Stimulated activated naive B cell treated with anti-CD40 and anti-IgM and Interleukin-4, amounts not matched to agents 10 μg/mL and 1 μg/mL and 100 μg/mL, for 72 hours (primary cell): Measurements from ENCODE around the gene FAM229B.
A peak's percentile ranks its signal among the peaks of the same experiment; 100 is the strongest.
"Not testable (repeated sequence)": the region's sequence is repeated elsewhere in the genome, so short reads cannot be mapped to it uniquely, and the experiment has no call there.

Experiments used
- ATAC-seq, 2 donors: fragments of 150-1000 bp; cut with Tn5 transposase; replicated peaks; 2 replicates each; pipeline ENCODE4 v1.10.0; 2021; ENCODE audit warnings: moderate library complexity in 1 of 2
- DNase-seq: peaks from one replicate; pipeline ENCODE4 v3.0.0; 2021
- H3K27ac Mint-ChIP-seq: one replicate; pipeline ENCODE4 v1.8.0; 2022; ENCODE audit warnings: mild to moderate bottlenecking, mixed read lengths
- H3K27me3 Mint-ChIP-seq, 2 donors: one replicate each; pipeline ENCODE4 v1.8.0; 2022; ENCODE audit warnings: mixed read lengths in 2 of 2
- H3K36me3 Mint-ChIP-seq, 2 donors: one replicate each; pipeline ENCODE4 v1.8.0; 2022; ENCODE audit warnings: mixed read lengths in 2 of 2, mild to moderate bottlenecking in 1 of 2
- H3K4me1 Mint-ChIP-seq, 2 donors: one replicate each; pipeline ENCODE4 v1.8.0; 2022; ENCODE audit warnings: mixed read lengths in 2 of 2, mild to moderate bottlenecking in 1 of 2
- H3K4me3 Mint-ChIP-seq, 2 donors: one replicate each; pipeline ENCODE4 v1.8.0; 2022; ENCODE audit warnings: mild to moderate bottlenecking in 2 of 2, mixed read lengths in 2 of 2, moderate library complexity in 1 of 2
- H3K9me3 Mint-ChIP-seq, 2 donors: one replicate each; pipeline ENCODE4 v1.8.0; 2022; ENCODE audit warnings: mixed read lengths in 2 of 2, mild to moderate bottlenecking in 1 of 2

Gene FAM229B

DNA sequence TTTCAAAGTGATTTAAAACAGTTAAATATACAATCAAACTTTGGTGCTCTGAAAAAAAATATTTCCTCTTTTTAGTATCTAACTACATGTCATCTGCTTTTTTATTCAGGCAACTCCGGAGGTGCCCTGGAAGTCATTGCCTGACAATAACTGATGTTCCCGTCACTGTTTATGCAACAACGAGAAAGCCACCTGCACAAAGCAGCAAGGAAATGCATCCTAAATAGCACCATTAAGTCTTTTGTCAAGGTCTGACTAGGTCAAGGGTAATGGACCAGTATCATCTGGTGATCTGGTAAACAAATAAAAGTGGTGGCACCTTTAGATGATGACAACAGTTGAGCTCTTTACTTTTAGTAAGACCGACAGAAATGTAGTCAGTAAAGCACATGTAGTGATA lies 13.2 kb downstream of the FAM229B start:
- Mint-ChIP-seq H3K4me1 (no peaks in the 10 kb centered on the region), H3K36me3 (peaks cover 0 to 3% of the 10 kb centered on the region in 2 donors), H3K27ac (no peak overlapping the region), H3K27me3 (no peaks in the 10 kb centered on the region), H3K4me3 (no peak overlapping the region), H3K9me3 (peaks cover 3 to 5% of the 10 kb centered on the region in 2 donors)
- no peak for DNase-seq
- ATAC-seq, result no peak

DNA sequence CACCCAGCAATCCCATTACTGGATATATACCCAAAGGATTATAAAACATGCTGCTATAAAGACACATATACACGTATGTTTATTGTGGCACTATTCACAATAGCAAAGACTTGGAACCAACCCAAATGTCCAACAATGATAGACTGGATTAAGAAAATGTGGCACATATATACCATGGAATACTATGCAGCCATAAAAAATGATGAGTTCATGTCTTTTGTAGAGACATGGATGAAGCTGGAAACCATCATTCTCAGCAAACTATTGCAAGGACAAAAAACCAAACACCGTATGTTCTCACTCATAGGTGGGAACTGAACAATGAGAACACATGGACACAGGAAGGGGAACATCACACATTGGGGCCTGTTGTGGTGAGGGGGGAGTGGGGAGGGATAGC lies 18.6 kb downstream of the FAM229B start:
- H3K4me3 Mint-ChIP-seq, H3K9me3 Mint-ChIP-seq, ATAC-seq, H3K36me3 Mint-ChIP-seq, H3K4me1 Mint-ChIP-seq, DNase-seq, H3K27me3 Mint-ChIP-seq, H3K27ac Mint-ChIP-seq: not testable (repeated sequence)

DNA sequence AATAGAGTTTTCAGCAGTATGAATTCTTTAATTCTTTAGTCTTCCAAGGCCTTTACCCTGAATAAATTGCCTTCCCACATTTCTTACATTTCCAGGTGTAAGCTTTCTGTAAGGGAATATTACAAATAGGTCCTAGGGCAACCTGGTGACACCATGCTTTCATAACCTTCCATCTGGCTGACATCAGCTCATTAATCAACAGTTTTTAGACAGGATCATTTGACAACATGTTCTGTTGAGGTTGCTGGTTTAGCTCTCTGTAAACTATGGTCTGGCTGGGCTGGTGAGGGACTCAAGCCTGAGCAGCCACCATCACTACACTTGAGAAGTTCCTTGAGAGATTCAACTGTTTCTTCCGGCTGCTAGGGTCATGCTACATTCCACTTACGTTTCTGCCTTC lies 19.2 kb downstream of the FAM229B start:
- no peak for DNase-seq
- ATAC-seq, result no peak
- Mint-ChIP-seq H3K36me3 (peaks cover 0 to 3% of the 10 kb centered on the region in 2 donors), H3K9me3 (peaks cover 5% of the 10 kb centered on the region in 2 donors), H3K27me3 (peaks cover 0 to 7% of the 10 kb centered on the region in 2 donors), H3K27ac (no peak overlapping the region), H3K4me1 (no peaks in the 10 kb centered on the region), H3K4me3 (no peak overlapping the region)

DNA sequence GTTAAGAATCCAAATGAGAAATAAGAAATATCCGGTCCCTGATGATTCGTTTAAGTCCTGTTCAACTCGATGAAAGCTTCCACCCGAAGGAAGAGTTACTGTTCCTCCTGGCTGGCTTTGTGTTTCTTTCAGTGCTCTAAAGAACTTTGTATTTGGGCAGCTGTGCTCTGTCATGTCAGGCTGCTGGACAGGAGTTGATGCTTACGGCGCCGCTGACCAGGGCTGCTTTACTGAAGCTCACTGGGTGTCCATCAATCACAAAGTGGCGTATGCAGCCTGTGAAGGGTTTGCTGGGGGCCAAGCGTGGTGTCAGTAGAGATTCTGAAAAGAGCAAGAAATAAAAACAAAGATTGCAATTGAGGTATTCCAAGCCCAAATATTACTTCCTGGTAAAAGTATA lies 21.9 kb downstream of the FAM229B start:
- Mint-ChIP-seq H3K27me3 (peaks cover 0 to 7% of the 10 kb centered on the region in 2 donors), H3K36me3 (no peaks in the 10 kb centered on the region), H3K27ac (no peak overlapping the region), H3K4me1 (no peaks in the 10 kb centered on the region), H3K4me3 (no peak overlapping the region), H3K9me3 (peaks cover 5% of the 10 kb centered on the region in 2 donors)
- DNase-seq (no peak), ATAC-seq (no peak)

DNA sequence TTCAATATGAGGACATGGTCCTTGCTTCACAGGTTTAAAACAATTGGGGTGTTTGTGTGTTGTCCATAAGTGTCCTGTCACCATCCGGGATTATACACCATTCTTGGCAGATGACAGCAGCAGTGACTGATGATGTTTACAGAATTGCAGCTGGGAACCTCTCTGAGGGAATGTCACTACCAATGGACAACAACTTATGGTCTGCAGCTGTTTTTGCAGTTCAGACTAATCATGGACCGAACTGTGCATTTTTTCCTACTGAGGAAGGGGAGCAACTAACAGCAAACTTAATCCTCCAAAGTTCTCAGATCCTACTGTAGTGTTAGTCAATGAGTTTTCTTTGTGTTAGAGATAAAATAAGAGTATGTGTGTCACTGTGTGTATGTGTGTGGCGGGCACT lies 26.0 kb downstream of the FAM229B start:
- peaks cover 6 to 14% of the 10 kb centered on the region in 2 donors for H3K4me1 Mint-ChIP-seq
- no peak overlapping the region for H3K4me3 Mint-ChIP-seq
- no peaks in the 10 kb centered on the region for H3K9me3 Mint-ChIP-seq
- no peak overlapping the region for H3K27ac Mint-ChIP-seq
- no peak for ATAC-seq
- H3K36me3 Mint-ChIP-seq, result no peaks in the 10 kb centered on the region
- peaks cover 0 to 4% of the 10 kb centered on the region in 2 donors for H3K27me3 Mint-ChIP-seq
- no peak for DNase-seq

DNA sequence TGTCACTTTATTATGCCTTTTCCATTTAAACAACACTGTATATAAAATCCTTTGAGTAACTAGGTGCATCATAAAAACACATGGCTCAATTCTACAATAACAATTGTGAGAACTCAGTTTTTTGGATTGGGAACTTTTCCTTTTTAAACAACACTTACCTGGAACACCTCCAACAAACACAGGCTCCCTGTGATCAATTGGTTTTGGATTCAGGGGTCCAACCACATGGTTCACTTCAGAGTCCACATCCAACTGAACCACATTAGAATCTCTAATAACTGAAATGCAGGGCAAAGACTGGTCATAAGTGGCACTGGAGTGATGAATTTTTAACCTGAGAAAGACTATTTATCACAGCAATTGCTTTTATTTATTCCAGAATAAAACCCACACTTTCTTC lies 26.5 kb downstream of the FAM229B start:
- no peaks in the 10 kb centered on the region for H3K9me3 Mint-ChIP-seq
- ATAC-seq (no peak), DNase-seq (no peak)
- peaks cover 0 to 4% of the 10 kb centered on the region in 2 donors for H3K27me3 Mint-ChIP-seq
- H3K27ac Mint-ChIP-seq, result no peak overlapping the region
- H3K4me3 Mint-ChIP-seq, result no peak overlapping the region
- no peaks in the 10 kb centered on the region for H3K36me3 Mint-ChIP-seq
- peaks cover 6 to 16% of the 10 kb centered on the region in 2 donors for H3K4me1 Mint-ChIP-seq

DNA sequence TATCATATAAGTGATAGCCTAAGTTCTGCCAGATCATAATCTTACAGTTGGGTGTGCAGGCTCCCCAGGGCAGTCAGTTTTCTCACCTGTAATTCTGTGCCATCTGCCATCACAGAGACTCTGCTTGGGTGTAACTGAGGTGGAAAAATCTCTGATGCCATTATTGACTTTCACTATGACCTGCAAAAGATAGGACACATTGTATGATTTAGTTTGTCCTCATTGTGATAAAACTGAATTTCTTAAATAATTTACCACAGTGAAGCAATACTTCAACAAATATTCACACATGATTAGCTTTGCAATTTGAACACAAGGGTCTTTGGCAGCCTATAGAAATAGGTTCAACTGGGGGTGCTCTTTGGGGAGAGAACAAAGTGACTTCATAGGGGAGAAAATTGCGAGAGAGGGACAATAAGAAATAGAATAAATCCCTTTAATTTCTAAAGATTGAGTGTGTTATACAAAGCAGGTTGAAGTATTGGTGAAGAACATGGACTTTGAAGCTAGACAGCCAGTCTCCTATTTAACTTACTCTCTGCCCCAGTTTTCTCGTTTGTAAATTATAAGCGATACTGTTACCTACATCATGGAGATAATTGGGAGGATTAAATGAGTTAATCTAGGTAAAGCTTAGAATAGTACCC lies 27.3 kb downstream of the FAM229B start:
- ATAC-seq, result no peak
- no peak overlapping the region for H3K27ac Mint-ChIP-seq
- no peak for DNase-seq
- no peaks in the 10 kb centered on the region for H3K36me3 Mint-ChIP-seq
- peaks cover 6 to 19% of the 10 kb centered on the region in 2 donors for H3K4me1 Mint-ChIP-seq
- H3K27me3 Mint-ChIP-seq, result peaks cover 0 to 4% of the 10 kb centered on the region in 2 donors
- H3K4me3 Mint-ChIP-seq, result no peak overlapping the region
- H3K9me3 Mint-ChIP-seq, result no peaks in the 10 kb centered on the region

DNA sequence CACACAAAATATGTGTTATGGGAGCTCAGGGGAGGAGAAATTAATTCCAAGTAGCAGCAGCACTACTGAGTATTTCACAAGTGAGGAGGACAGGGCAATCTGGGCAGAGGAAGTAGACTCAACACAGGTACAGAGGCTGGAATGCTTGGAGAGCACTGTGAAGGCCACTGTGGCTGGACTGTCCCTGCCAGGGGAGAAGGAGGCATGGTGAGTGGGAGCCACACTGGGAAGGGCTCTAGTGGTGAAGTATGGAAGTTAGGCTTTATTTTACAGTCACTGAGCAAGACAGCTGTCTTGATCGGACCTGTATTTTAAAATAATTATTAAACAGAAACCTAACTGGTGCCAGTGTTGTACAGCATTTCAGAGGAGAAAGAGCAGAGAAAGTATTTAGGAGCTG lies 28.8 kb downstream of the FAM229B start:
- peaks cover 0 to 4% of the 10 kb centered on the region in 2 donors for H3K27me3 Mint-ChIP-seq
- H3K4me1 Mint-ChIP-seq, result peaks cover 6 to 19% of the 10 kb centered on the region in 2 donors
- ATAC-seq, result no peak
- H3K27ac Mint-ChIP-seq, result no peak overlapping the region
- no peak for DNase-seq
- no peaks in the 10 kb centered on the region for H3K36me3 Mint-ChIP-seq
- H3K9me3 Mint-ChIP-seq, result no peaks in the 10 kb centered on the region
- H3K4me3 Mint-ChIP-seq, result no peak overlapping the region

DNA sequence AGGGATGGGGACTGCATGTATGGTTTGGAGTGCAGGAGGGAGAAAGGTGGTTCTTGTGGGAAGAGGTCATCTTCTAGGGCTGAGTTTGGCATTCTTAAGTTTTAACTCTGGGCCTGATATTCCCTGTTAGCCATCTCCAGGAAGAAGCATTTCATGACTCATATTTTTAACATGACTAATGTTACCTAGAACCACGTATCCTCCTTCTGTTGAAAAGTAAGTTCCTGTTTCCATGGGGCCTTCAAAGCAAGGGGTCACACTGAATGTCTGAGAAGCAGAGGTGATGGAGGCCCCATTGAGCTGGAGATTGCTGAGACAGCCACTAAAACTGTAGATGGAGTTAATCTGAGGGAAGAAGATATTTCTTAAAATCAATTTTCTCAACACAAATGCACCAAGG lies 30.2 kb downstream of the FAM229B start:
- H3K36me3 Mint-ChIP-seq, result no peaks in the 10 kb centered on the region
- ATAC-seq, result peak; percentile 86 to 96
- H3K27ac Mint-ChIP-seq, result peak overlapping the region; percentile 32
- peaks cover 0 to 4% of the 10 kb centered on the region in 2 donors for H3K27me3 Mint-ChIP-seq
- H3K9me3 Mint-ChIP-seq, result no peaks in the 10 kb centered on the region
- H3K4me3 Mint-ChIP-seq, result peak overlapping the region in 1 of 2 donors; percentile 50
- peaks cover 6 to 19% of the 10 kb centered on the region in 2 donors for H3K4me1 Mint-ChIP-seq
- no peak for DNase-seq

DNA sequence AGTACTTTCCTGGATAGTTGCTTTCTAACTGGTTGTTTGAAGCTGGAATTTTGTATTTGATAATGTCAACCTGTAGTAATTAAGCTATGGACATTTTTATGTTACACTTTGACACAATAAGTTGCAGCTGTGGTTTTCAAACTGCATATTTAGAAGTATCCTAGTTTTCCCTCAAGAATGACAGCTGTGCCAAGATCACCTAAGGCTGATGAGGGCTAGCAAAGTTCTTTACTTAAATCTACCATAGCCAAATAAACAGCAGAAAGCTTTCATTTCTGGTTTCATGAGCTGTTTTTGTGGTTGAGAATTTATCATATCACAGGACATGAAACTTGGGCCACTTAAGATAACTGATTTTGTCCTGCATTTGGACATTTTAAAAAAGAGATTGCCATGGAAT lies 30.6 kb downstream of the FAM229B start:
- ATAC-seq, result peak in 1 of 2 donors; percentile 31
- Mint-ChIP-seq H3K4me3 (no peak overlapping the region), H3K27me3 (peaks cover 0 to 4% of the 10 kb centered on the region in 2 donors), H3K4me1 (peaks cover 7 to 22% of the 10 kb centered on the region in 2 donors), H3K9me3 (no peaks in the 10 kb centered on the region), H3K27ac (no peak overlapping the region), H3K36me3 (no peaks in the 10 kb centered on the region)
- DNase-seq, result no peak

DNA sequence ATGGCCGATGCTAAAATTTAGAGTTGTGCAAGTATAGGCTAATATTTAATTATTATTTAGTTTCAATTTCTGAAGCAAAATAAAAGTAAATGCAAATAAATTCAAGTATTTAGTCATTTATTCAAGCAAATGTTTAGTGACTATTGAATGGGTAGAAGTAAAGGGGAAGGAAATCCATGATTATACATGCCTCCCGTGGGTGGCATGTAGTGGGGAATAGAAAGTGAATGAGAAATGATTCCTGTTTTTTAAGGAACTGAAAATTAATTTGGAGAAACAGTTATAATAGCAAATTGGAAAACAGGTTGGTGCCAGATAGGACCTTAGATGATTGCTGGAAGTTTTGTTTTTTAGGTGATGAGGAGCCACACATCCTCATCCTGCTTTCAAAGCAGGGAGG lies 35.4 kb downstream of the FAM229B start:
- ATAC-seq, result no peak
- DNase-seq, result no peak
- H3K27me3 Mint-ChIP-seq, result peaks cover 0 to 6% of the 10 kb centered on the region in 2 donors
- H3K9me3 Mint-ChIP-seq, result no peaks in the 10 kb centered on the region
- no peak overlapping the region for H3K27ac Mint-ChIP-seq
- H3K36me3 Mint-ChIP-seq, result no peaks in the 10 kb centered on the region
- H3K4me3 Mint-ChIP-seq, result no peak overlapping the region
- H3K4me1 Mint-ChIP-seq, result peaks cover 2 to 11% of the 10 kb centered on the region in 2 donors

DNA sequence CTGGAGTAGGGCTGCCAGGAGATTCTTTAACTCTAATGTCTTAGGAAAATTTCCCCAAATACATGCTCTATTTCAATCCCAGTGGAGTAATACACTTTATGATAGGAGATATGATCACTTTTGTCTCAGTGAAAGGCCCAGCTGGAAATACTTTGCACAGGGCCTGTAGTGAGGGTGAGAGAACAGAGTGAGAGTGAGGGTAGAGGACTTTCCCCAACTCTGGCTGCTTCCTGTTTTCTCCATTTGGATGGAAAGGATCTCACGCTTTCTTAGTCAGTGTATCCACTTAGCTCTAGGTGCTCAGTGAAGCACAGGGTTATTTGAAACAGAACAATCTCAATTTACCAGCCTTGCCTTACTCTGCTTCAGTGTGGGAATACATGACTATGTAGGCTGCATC lies 36.6 kb downstream of the FAM229B start:
- Mint-ChIP-seq H3K4me1 (peaks cover 2 to 6% of the 10 kb centered on the region in 2 donors), H3K27ac (no peak overlapping the region), H3K27me3 (peaks cover 0 to 11% of the 10 kb centered on the region in 2 donors), H3K9me3 (no peaks in the 10 kb centered on the region), H3K4me3 (no peak overlapping the region), H3K36me3 (no peaks in the 10 kb centered on the region)
- DNase-seq (no peak), ATAC-seq (peak; percentile 29 to 66)

DNA sequence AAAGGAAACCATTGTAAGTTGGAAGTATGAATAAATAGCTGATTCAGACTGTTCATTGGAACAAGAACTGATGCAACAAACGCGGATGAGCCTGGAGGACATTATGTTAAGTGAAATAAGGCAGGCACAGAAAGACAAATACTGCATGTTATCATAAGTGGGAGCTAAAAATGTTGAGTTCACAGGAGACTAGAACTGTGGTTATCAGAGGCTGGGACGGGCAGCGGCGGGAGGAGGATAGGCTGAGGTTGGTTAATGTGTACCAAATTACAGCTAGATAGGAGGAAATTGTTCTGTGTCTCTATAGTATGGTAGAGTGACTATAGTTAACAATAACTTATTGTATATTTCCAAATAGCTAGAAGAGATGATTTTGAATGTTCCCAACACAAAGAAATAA lies 40.8 kb downstream of the FAM229B start:
- Mint-ChIP-seq H3K4me1 (no peaks in the 10 kb centered on the region), H3K9me3 (no peaks in the 10 kb centered on the region), H3K36me3 (no peaks in the 10 kb centered on the region), H3K27ac (no peak overlapping the region), H3K27me3 (peaks cover 0 to 11% of the 10 kb centered on the region in 2 donors), H3K4me3 (no peak overlapping the region)
- no peak for DNase-seq
- no peak for ATAC-seq

DNA sequence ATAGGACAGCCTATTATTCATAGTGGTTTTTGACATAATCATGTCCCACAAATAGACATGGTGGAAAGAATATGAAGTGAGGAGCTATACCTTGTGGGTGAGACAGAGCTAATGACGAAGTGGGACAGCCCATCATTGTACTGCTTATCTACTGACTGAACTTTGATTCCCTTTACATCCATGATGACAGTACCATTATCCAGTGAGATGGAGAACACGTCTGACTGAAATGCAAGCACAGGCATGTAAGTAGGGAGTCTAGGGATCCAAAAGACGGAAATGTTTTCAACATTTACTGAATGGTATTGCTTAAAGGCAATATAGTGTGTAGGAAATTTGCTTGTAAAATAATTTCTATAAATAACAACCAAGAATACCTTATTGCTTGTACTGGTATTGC lies 43.5 kb downstream of the FAM229B start:
- H3K27me3 Mint-ChIP-seq, result peaks cover 0 to 12% of the 10 kb centered on the region in 2 donors
- no peak overlapping the region for H3K4me3 Mint-ChIP-seq
- no peaks in the 10 kb centered on the region for H3K9me3 Mint-ChIP-seq
- DNase-seq (no peak), ATAC-seq (no peak)
- H3K27ac Mint-ChIP-seq, result no peak overlapping the region
- H3K36me3 Mint-ChIP-seq, result no peaks in the 10 kb centered on the region
- no peaks in the 10 kb centered on the region for H3K4me1 Mint-ChIP-seq

DNA sequence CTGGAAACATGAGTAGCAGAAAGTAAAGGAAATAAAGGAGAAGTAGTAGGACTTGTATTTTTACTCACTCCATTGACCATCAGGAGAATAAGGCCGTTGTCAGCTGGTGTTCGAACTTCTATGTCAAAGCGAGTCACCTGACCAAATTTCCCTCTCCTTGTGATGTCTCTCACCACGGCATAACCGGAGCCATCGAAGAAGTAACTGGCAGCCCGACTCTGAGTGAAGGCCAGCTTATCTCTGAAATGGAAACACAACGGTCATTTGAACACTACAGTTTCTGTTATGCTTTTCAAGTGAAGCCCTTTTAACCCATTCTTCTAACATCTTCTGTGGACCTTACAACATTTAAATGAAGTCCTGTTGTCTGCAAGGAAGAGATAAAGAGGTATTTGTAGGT lies 51.7 kb downstream of the FAM229B start:
- Mint-ChIP-seq H3K9me3 (no peaks in the 10 kb centered on the region), H3K27ac (no peak overlapping the region), H3K27me3 (peaks cover 0 to 3% of the 10 kb centered on the region in 2 donors), H3K36me3 (no peaks in the 10 kb centered on the region), H3K4me1 (no peaks in the 10 kb centered on the region), H3K4me3 (no peak overlapping the region)
- ATAC-seq (no peak), DNase-seq (no peak)
